K562 (cell line): ENCODE results near the gene HJV. TPM values are rescaled to one million over a fixed set of nuclear protein-coding genes. Genes with fewer than 3 reads are reported as not detected.

Experiments used
- ARNT ChIP-seq, 2 experiments: fragments of 450-650 bp; IDR thresholded peaks; 2 replicates each; pipeline ENCODE4 v1.6.1; 2016; ENCODE audit warnings: mild to moderate bottlenecking in 1 of 2
- CEBPB ChIP-seq: fragments of 450-650 bp; IDR thresholded peaks from 2 replicates; pipeline ENCODE4 v1.6.1; 2016; ENCODE audit warnings: missing genetic modification characterization, missing compliant biosample characterization
- ETV5 ChIP-seq: sonication (generic); formaldehyde crosslinking; IDR thresholded peaks from 2 replicates; pipeline ENCODE4 v1.4.0; 2020; ENCODE audit warnings: low read depth, mild to moderate bottlenecking, missing genetic modification reagents
- KDM1A ChIP-seq, 2 experiments: fragments of 450-650 bp; IDR thresholded peaks; 2 replicates each; pipeline ENCODE4 v1.6.1; 2016; ENCODE audit warnings: mild to moderate bottlenecking in 2 of 2
- POLR2B ChIP-seq: fragments of 450-650 bp; IDR thresholded peaks from 2 replicates; pipeline ENCODE4 v1.6.1; 2018; ENCODE audit warnings: low read depth; ENCODE audit not compliant: partially characterized antibody
- POLR2G ChIP-seq: fragments of 200-400 bp; formaldehyde crosslinking; IDR thresholded peaks from 2 replicates; pipeline ENCODE4 v1.6.1; 2017; ENCODE audit warnings: low read depth, mild to moderate bottlenecking, antibody characterized with exemption, low read length, moderate library complexity
- SNIP1 ChIP-seq: fragments of 450-650 bp; IDR thresholded peaks from 2 replicates; pipeline ENCODE4 v1.7.1; 2017; ENCODE audit warnings: low read depth, mild to moderate bottlenecking
- ZNF239 ChIP-seq: fragments of 250-450 bp; sonication (Bioruptor Pico); IDR thresholded peaks from 2 replicates; pipeline ENCODE4 v1.4.0; 2020; ENCODE audit warnings: mild to moderate bottlenecking
- ZNF253 ChIP-seq: fragments of 250-450 bp; sonication (Bioruptor Pico); conservative IDR thresholded peaks from 2 replicates; pipeline ENCODE4 v1.6.1; 2021; ENCODE audit warnings: mild to moderate bottlenecking
- polyA plus RNA-seq, 8 experiments: library from polyadenylated mRNA; depleted of rRNA in 4 of 8; stranded (reverse) in 5 of 8; unstranded in 3 of 8; fragments of >200 nt; fragmentation: Nextera tagmentation in 2 of 8; fragmentation: Illumina TruSeq in 1 of 8; extraction: Ambion mirVana in 2 of 8; extraction: Trizol in 1 of 8; gene quantifications; 2 replicates each; pipeline versions ENCODE4 v1.2.1 to v1.2.3, GENCODE V29; 2011 to 2014; ENCODE audit warnings: inconsistent platforms in 1 of 8, missing spikeins in 1 of 8
- total RNA-seq, 7 experiments: library from RNA; depleted of rRNA in 6 of 7; stranded (reverse); fragments of >200 nt in 6 of 7; fragmentation: Illumina TruSeq in 2 of 7; extraction: Trizol in 2 of 7; gene quantifications; 2 replicates each; pipeline versions ENCODE4 v1.2.1 to v1.2.3, GENCODE V29; 2011 to 2021; ENCODE audit warnings: low replicate concordance in 1 of 7
- TF ChIP-seq, protein P1 (sequence below): fragments of 450-650 bp; IDR thresholded peaks from 2 replicates; pipeline ENCODE4 v1.7.1; 2018; ENCODE audit warnings: mild to moderate bottlenecking, low read depth; ENCODE audit not compliant: partially characterized antibody
- TF ChIP-seq, protein P2 (sequence below): sonication (generic); formaldehyde crosslinking; IDR thresholded peaks from 2 replicates; pipeline ENCODE4 v1.4.0; 2020; ENCODE audit warnings: mild to moderate bottlenecking, missing genetic modification reagents
- TF ChIP-seq, protein P3 (sequence below), 3 experiments: fragments of 200-800 bp in 1 of 3; sonication (Bioruptor generic) in 1 of 3; sonication (generic) in 1 of 3; formaldehyde crosslinking in 1 of 3; IDR thresholded peaks; 2 replicates each; pipeline versions ENCODE4 v1.6.1 to v1.8.0; 2016 to 2022; ENCODE audit warnings: mild to moderate bottlenecking in 2 of 3, missing compliant biosample characterization in 2 of 3, missing genetic modification characterization in 2 of 3, missing genetic modification reagents in 1 of 3
- TF ChIP-seq, protein P4 (sequence below): fragments of 250-450 bp; sonication (Bioruptor Pico); IDR thresholded peaks from 2 replicates; pipeline ENCODE4 v1.5.0; 2022; ENCODE audit warnings: mild to moderate bottlenecking
- TF ChIP-seq, protein P5 (sequence below): sonication (generic); formaldehyde crosslinking; IDR thresholded peaks from 2 replicates; pipeline ENCODE4 v1.8.0; 2022; ENCODE audit warnings: missing genetic modification reagents, mild to moderate bottlenecking, borderline replicate concordance
- TF ChIP-seq, protein P6 (sequence below): fragments of 200-400 bp; formaldehyde crosslinking; IDR thresholded peaks from 2 replicates; pipeline ENCODE4 v1.6.1; 2017; ENCODE audit warnings: mild to moderate bottlenecking, low read depth, low read length, moderate library complexity

The HJV gene
- total and polyA plus RNA-seq, 9 of the 15 experiments (the other 6 are each of a cell fraction or from before 2014, with no cell fraction given), result 1.0 to 6.6 (median 2.4) TPM

DNA sequence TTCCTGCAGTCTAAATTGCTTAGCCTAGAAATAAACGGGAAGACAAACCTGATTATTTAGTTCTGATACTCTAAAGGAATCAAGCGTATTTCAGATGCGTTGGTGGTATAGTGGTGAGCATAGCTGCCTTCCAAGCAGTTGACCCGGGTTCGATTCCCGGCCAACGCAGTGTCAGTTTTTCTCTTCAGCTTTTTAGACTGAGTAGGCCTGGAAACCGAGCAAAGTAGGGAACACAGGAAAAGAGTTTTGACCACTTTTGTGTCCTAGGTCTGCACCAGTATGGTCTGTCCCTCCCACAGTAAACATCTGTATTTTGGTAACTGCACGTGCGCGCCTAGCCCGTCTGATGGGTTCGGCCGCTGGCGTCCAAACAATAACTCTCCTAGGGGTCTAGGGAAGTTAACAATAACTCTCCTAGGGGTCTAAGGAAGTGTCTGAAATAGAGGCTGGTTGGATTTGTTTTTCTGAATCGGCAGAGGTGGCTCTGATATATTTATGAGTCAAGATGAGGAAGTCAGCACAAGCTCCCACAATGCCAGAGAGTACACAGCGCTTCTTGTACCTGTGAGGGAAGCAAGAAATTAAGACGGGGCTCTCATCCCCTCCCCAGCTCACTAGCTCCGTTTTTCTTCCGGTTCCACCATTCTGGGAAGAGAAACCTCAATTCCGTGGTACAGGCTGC, 15.6 kb upstream of the HJV start (continued):
- TF ChIP-seq, protein P1, sequence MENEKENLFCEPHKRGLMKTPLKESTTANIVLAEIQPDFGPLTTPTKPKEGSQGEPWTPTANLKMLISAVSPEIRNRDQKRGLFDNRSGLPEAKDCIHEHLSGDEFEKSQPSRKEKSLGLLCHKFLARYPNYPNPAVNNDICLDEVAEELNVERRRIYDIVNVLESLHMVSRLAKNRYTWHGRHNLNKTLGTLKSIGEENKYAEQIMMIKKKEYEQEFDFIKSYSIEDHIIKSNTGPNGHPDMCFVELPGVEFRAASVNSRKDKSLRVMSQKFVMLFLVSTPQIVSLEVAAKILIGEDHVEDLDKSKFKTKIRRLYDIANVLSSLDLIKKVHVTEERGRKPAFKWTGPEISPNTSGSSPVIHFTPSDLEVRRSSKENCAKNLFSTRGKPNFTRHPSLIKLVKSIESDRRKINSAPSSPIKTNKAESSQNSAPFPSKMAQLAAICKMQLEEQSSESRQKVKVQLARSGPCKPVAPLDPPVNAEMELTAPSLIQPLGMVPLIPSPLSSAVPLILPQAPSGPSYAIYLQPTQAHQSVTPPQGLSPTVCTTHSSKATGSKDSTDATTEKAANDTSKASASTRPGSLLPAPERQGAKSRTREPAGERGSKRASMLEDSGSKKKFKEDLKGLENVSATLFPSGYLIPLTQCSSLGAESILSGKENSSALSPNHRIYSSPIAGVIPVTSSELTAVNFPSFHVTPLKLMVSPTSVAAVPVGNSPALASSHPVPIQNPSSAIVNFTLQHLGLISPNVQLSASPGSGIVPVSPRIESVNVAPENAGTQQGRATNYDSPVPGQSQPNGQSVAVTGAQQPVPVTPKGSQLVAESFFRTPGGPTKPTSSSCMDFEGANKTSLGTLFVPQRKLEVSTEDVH, result no peak
- TF ChIP-seq, protein P2, sequence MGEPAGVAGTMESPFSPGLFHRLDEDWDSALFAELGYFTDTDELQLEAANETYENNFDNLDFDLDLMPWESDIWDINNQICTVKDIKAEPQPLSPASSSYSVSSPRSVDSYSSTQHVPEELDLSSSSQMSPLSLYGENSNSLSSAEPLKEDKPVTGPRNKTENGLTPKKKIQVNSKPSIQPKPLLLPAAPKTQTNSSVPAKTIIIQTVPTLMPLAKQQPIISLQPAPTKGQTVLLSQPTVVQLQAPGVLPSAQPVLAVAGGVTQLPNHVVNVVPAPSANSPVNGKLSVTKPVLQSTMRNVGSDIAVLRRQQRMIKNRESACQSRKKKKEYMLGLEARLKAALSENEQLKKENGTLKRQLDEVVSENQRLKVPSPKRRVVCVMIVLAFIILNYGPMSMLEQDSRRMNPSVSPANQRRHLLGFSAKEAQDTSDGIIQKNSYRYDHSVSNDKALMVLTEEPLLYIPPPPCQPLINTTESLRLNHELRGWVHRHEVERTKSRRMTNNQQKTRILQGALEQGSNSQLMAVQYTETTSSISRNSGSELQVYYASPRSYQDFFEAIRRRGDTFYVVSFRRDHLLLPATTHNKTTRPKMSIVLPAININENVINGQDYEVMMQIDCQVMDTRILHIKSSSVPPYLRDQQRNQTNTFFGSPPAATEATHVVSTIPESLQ, result 0 out of 2 replicates have a peak, but pooled peaks have one; percentile 15
- TF ChIP-seq KDM1A (IDR thresholded peaks at IDR 0.05) (peak in 1 of 2 experiments; percentile 29; a peak in 2 of 4 replicates), ETV5 (no peak), CEBPB (tag) (no peak), POLR2G (no peak), ZNF239 (peak; percentile 32; the same call in 1 of the 2 replicates), ARNT (IDR thresholded peaks at IDR 0.05) (peak; percentile 58 to 83; a peak in 2 of 4 replicates), POLR2B (no peak), SNIP1 (no peak), ZNF253 (CRISPR knock-in tag) (no peak)
- TF ChIP-seq, protein P3, sequence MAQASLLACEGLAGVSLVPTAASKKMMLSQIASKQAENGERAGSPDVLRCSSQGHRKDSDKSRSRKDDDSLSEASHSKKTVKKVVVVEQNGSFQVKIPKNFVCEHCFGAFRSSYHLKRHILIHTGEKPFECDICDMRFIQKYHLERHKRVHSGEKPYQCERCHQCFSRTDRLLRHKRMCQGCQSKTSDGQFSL (CRISPR knock-in tag; IDR thresholded peaks at IDR 0.05), result 0 out of 2 replicates have a peak, but pooled peaks have one; percentile 34
- TF ChIP-seq, protein P3 (tag; IDR thresholded peaks at IDR 0.05), result no peak
- TF ChIP-seq, protein P4, sequence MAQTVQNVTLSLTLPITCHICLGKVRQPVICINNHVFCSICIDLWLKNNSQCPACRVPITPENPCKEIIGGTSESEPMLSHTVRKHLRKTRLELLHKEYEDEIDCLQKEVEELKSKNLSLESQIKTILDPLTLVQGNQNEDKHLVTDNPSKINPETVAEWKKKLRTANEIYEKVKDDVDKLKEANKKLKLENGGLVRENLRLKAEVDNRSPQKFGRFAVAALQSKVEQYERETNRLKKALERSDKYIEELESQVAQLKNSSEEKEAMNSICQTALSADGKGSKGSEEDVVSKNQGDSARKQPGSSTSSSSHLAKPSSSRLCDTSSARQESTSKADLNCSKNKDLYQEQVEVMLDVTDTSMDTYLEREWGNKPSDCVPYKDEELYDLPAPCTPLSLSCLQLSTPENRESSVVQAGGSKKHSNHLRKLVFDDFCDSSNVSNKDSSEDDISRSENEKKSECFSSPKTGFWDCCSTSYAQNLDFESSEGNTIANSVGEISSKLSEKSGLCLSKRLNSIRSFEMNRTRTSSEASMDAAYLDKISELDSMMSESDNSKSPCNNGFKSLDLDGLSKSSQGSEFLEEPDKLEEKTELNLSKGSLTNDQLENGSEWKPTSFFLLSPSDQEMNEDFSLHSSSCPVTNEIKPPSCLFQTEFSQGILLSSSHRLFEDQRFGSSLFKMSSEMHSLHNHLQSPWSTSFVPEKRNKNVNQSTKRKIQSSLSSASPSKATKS, result peak; percentile 61; the same call in 1 of the 2 replicates
- TF ChIP-seq, protein P5, sequence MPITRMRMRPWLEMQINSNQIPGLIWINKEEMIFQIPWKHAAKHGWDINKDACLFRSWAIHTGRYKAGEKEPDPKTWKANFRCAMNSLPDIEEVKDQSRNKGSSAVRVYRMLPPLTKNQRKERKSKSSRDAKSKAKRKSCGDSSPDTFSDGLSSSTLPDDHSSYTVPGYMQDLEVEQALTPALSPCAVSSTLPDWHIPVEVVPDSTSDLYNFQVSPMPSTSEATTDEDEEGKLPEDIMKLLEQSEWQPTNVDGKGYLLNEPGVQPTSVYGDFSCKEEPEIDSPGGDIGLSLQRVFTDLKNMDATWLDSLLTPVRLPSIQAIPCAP, result peak; percentile 64; the same call in 1 of the 2 replicates
- TF ChIP-seq, protein P6, sequence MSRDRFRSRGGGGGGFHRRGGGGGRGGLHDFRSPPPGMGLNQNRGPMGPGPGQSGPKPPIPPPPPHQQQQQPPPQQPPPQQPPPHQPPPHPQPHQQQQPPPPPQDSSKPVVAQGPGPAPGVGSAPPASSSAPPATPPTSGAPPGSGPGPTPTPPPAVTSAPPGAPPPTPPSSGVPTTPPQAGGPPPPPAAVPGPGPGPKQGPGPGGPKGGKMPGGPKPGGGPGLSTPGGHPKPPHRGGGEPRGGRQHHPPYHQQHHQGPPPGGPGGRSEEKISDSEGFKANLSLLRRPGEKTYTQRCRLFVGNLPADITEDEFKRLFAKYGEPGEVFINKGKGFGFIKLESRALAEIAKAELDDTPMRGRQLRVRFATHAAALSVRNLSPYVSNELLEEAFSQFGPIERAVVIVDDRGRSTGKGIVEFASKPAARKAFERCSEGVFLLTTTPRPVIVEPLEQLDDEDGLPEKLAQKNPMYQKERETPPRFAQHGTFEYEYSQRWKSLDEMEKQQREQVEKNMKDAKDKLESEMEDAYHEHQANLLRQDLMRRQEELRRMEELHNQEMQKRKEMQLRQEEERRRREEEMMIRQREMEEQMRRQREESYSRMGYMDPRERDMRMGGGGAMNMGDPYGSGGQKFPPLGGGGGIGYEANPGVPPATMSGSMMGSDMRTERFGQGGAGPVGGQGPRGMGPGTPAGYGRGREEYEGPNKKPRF, result no peak
